BLaER1 treated with 17β-estradiol and CSF1 and Interleukin-3, amounts not matched to agents 10 nM and 100 nM (cell line): ENCODE data around the gene GGT6.

ENCODE experiments used
- H3K27ac ChIP-seq, 11 experiments: shearing (Covaris generic); formaldehyde crosslinking; 2 replicates each; pipeline ENCODE4 v1.8.1; 2022
- H3K27me3 ChIP-seq, 11 experiments: shearing (Covaris generic); formaldehyde crosslinking; 2 replicates each; pipeline ENCODE4 v1.8.1; 2022
- H3K36me3 ChIP-seq, 11 experiments: shearing (Covaris generic); formaldehyde crosslinking; 2 replicates each; pipeline ENCODE4 v1.8.1; 2022
- H3K4me1 ChIP-seq, 10 experiments: shearing (Covaris generic); formaldehyde crosslinking; 2 replicates each; pipeline ENCODE4 v1.8.1; 2022
- H3K4me2 ChIP-seq, 11 experiments: shearing (Covaris generic); formaldehyde crosslinking; 2 replicates each; pipeline ENCODE4 v1.8.1; 2022
- H3K4me3 ChIP-seq, 10 experiments: shearing (Covaris generic); formaldehyde crosslinking; 2 replicates each; pipeline ENCODE4 v1.8.1; 2022
- H3K9ac ChIP-seq, 11 experiments: shearing (Covaris generic); formaldehyde crosslinking; 2 replicates each; pipeline ENCODE4 v1.8.1; 2022
- H3K9me3 ChIP-seq, 11 experiments: shearing (Covaris generic); formaldehyde crosslinking; replicated peaks in 1 of 11; 2 replicates each; pipeline ENCODE4 v1.8.1; 2022
- H4K20me1 ChIP-seq, 11 experiments: shearing (Covaris generic); formaldehyde crosslinking; 2 replicates each; pipeline ENCODE4 v1.8.1; 2022
- Cebpa-rat ChIP-seq, 11 experiments: shearing (Covaris generic); IDR thresholded peaks; 2 replicates each; pipeline ENCODE4 v1.8.1; 2022

Gene GGT6

DNA sequence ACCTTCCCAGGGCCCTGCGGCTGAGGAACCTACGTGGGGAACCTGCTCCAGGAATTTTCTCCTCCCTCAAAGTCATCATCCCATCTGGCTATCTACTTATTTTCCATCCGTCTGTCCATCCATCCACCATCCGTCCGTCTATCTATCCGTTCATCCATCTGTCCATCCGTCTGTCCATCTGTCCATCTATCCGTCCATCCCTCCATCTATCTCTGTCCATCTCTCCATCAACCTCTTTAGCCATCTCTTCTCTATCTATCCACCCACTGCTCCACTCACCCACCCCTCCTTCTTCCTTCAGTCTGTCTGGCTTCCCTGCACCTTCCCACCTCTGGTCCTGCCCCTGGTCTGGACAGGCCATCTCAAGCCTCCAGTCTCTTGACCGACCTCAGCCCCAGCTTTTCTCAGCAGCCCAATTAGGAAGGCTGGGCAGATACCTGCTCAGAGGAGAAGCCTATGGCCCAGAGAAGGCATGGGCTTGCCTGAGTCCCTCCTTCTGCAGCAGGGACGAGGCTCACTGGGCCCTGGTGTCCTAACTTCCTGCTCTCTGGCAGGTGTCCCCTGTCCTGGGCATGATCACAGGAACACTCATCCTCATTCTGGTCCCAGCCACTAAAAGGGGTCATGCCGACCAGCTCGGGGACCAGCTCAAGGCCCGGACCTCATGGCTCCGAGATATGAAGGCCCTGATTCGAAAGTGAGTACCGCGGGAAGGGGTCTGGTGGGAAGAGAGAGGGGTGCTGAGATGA lies 28.2 kb downstream of the GGT6 start:
- TF ChIP-seq Cebpa-rat (IDR thresholded peaks at IDR 0.05) = no peak
- H3K27me3 ChIP-seq = no peaks in the 10 kb centered on the region; a peak in 1 of 22 replicates
- H3K4me3 ChIP-seq = peak overlapping the region in 3 of 10 experiments; percentile 2 to 24 (median 2); a peak in 1 of 20 replicates
- peaks cover 47 to 98% (median 89%) of the 10 kb centered on the region in 10 experiments for H3K4me1 ChIP-seq
- peaks cover 0 to 5% (median 2%) of the 10 kb centered on the region in 11 experiments; a peak in 8 of 22 replicates for H3K36me3 ChIP-seq
- H3K4me2 ChIP-seq = peak overlapping the region; percentile 51 to 92 (median 83)
- no peaks in the 10 kb centered on the region for H3K9me3 ChIP-seq
- peak overlapping the region in 8 of 11 experiments; percentile 43 to 58 (median 47); a peak in 8 of 22 replicates for H3K9ac ChIP-seq
- H3K27ac ChIP-seq = peak overlapping the region in 6 of 11 experiments; percentile 27 to 65 (median 63); a peak in 9 of 22 replicates
- peaks cover 0 to 40% (median 9%) of the 10 kb centered on the region in 11 experiments; a peak in 17 of 22 replicates for H4K20me1 ChIP-seq

DNA sequence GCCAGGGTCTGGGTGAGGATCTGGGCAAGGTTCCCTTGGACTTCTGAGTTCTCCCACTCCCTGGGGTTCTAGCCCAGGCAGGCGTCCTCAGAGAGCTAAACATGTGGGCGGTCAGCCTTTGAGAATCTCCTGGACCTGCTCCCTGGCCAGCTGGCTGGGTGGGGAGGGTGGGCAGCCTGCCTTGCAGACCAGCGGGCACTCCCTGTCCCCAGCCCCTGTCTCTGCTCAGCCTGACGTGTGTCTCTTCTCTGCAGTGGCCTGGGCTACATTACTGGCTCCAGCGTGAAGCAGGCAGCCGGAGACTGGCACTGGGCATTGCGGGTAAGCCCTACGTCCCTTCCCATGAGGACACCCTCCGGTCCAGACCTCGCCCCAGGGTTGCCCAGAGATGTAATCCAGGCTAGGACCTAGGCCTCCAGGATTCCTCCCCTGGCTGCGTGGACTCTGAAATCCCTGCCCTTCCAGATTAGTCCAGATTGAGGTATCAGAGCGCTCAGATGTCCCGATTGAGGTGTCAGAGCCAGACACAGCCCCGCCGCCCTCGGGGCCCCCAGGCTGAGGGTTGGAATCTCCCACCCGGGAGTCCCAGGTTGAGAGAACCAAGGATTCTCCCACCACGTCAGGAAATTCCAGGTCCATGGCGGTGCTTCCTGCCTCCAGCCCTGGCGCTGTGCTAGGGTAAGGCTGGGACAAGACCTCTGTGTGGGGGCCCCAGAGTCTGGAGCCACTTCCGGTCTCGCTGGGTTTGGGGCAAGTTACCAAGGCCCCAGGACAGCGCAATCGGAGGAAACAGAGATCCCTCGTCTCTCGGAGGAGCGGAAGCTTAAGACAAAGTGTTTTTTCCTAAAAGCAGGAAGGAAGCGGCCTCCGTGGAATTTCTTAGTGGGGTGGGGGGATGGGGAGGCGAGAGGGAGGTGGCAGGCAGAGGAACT lies 29.3 kb downstream of the GGT6 start:
- no peaks in the 10 kb centered on the region; a peak in 1 of 22 replicates for H3K27me3 ChIP-seq
- peak overlapping the region; percentile 39 to 58 (median 46); a peak in 17 of 22 replicates for H3K9ac ChIP-seq
- peak overlapping the region in 3 of 10 experiments; percentile 2 to 24 (median 2); a peak in 1 of 20 replicates for H3K4me3 ChIP-seq
- TF ChIP-seq Cebpa-rat (IDR thresholded peaks at IDR 0.05) = no peak
- peaks cover 0 to 29% (median 0%) of the 10 kb centered on the region in 11 experiments; a peak in 6 of 22 replicates for H4K20me1 ChIP-seq
- peak overlapping the region; percentile 51 to 92 (median 83) for H3K4me2 ChIP-seq
- H3K9me3 ChIP-seq = no peaks in the 10 kb centered on the region
- no peaks in the 10 kb centered on the region; a peak in 1 of 22 replicates for H3K36me3 ChIP-seq
- peak overlapping the region in 10 of 11 experiments; percentile 27 to 65 (median 56); a peak in 16 of 22 replicates for H3K27ac ChIP-seq
- H3K4me1 ChIP-seq = peaks cover 36 to 88% (median 83%) of the 10 kb centered on the region in 10 experiments

DNA sequence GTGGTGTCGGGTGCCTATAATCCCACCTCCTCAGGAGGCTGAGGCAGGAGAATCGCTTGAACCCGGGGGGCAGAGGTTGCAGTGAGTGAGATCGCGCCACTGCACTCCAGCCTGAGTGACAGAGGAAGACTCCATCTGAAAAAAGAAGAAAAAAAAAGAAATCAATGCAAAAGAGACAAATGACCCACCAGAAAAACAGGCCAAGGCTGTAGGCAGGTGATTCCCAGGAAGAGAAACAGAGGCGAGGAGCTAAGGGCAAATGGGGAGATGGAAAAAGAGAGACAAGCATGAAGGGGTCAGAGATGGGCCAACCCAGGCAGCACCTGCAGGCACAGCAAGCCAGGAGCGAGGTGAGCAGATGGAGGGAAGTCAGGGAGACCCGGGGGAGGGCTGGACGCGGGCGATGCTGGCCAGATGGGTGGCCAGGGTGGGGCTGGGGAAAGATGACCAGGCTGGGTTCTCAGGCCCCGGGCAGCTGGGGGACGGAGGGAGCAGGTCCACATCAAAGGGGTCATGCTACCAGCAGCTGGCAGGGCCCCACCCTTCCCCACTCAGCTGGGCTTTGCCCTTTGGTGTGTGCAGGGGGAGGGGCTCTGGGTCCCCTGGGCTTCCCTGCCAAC lies 30.7 kb downstream of the GGT6 start:
- TF ChIP-seq Cebpa-rat (IDR thresholded peaks at IDR 0.05) = no peak
- Histone ChIP-seq H3K27ac (peak overlapping the region in 4 of 11 experiments; percentile 16 to 38 (median 32); a peak in 5 of 22 replicates), H3K36me3 (no peaks in the 10 kb centered on the region; a peak in 1 of 22 replicates), H3K27me3 (no peaks in the 10 kb centered on the region; a peak in 1 of 22 replicates), H3K4me2 (peak overlapping the region in 9 of 11 experiments; percentile 5 to 92 (median 36); a peak in 17 of 22 replicates), H3K9me3 (no peaks in the 10 kb centered on the region), H3K9ac (0 out of 22 replicates have a peak overlapping the region, but pooled peaks of 4 of the 11 experiments have one; percentile 0 to 22 (median 6)), H4K20me1 (peaks cover 0 to 16% (median 0%) of the 10 kb centered on the region in 11 experiments; a peak in 4 of 22 replicates), H3K4me3 (no peak overlapping the region), H3K4me1 (peaks cover 42 to 89% (median 81%) of the 10 kb centered on the region in 10 experiments)

DNA sequence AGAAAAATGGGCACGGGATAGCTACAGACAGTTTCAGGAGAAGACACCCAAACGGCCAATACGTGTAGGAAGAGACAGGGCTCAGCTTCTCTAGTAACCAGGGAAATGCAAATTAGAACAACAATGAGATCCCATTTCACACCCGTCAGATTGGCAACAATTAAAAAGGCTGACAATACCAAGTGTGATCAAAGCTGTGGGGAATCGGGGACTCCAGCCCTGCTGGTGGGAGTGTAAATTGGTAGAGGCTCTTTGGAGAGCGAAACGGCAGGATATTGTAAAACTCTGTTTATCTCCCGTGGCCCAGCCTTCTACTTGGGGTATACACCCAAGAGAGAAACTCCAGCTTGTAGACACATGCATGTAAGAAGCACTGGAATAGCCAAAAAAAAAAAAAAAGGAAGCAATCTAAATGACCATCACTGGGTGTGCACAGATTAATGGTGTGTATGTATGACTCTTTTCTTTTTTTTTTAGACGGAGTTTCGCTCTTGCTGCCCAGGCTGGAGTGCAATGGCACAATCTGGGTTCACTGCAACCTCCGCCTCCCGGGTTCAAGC lies 32.7 kb downstream of the GGT6 start:
- Histone ChIP-seq H3K4me1 (peaks cover 40 to 89% (median 83%) of the 10 kb centered on the region in 10 experiments), H3K36me3 (no peaks in the 10 kb centered on the region), H3K27ac (peak overlapping the region in 3 of 11 experiments; percentile 10 to 53 (median 34); a peak in 2 of 22 replicates)

DNA sequence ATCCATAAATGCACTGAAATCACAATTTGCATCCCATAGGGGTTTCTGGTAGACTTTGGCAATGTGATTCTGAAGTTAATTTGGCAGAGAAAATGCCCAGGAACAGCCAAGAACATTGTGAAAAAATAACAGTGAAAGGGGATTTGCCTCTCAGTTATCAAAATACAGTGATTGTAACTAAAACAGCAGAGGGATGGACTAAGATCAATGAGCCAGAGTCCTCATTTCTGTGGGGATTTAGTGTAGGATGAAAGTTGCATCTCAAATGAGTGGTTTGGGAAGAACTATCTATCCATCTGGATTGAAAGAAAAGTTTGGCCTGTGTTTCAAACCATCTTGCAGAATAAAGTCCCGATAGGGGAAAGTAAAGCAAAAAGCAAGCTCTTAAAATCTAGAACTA lies 33.2 kb downstream of the GGT6 start:
- peak overlapping the region in 4 of 11 experiments; percentile 22 to 53 (median 38); a peak in 4 of 22 replicates for H3K27ac ChIP-seq
- no peak overlapping the region; a peak in 1 of 22 replicates for H3K9ac ChIP-seq
- TF ChIP-seq Cebpa-rat (IDR thresholded peaks at IDR 0.05) = no peak
- no peaks in the 10 kb centered on the region; a peak in 1 of 22 replicates for H3K27me3 ChIP-seq
- H3K4me1 ChIP-seq = peaks cover 35 to 89% (median 84%) of the 10 kb centered on the region in 10 experiments
- no peaks in the 10 kb centered on the region for H3K36me3 ChIP-seq
- H3K4me2 ChIP-seq = peak overlapping the region in 4 of 11 experiments; percentile 6 to 31 (median 26); a peak in 4 of 22 replicates
- no peak overlapping the region for H3K4me3 ChIP-seq
- no peaks in the 10 kb centered on the region for H3K9me3 ChIP-seq
- H4K20me1 ChIP-seq = no peaks in the 10 kb centered on the region; a peak in 1 of 22 replicates

More for the DNA sequence above, 32.7 kb downstream of the GGT6 start:
- H3K9me3 ChIP-seq = no peaks in the 10 kb centered on the region
- H3K4me3 ChIP-seq = no peak overlapping the region
- peak overlapping the region in 7 of 11 experiments; percentile 6 to 42 (median 25); a peak in 8 of 22 replicates for H3K4me2 ChIP-seq
- no peak overlapping the region for H3K9ac ChIP-seq
- no peaks in the 10 kb centered on the region; a peak in 1 of 22 replicates for H4K20me1 ChIP-seq
- TF ChIP-seq Cebpa-rat (IDR thresholded peaks at IDR 0.05) = no peak
- H3K27me3 ChIP-seq = no peaks in the 10 kb centered on the region; a peak in 1 of 22 replicates

DNA sequence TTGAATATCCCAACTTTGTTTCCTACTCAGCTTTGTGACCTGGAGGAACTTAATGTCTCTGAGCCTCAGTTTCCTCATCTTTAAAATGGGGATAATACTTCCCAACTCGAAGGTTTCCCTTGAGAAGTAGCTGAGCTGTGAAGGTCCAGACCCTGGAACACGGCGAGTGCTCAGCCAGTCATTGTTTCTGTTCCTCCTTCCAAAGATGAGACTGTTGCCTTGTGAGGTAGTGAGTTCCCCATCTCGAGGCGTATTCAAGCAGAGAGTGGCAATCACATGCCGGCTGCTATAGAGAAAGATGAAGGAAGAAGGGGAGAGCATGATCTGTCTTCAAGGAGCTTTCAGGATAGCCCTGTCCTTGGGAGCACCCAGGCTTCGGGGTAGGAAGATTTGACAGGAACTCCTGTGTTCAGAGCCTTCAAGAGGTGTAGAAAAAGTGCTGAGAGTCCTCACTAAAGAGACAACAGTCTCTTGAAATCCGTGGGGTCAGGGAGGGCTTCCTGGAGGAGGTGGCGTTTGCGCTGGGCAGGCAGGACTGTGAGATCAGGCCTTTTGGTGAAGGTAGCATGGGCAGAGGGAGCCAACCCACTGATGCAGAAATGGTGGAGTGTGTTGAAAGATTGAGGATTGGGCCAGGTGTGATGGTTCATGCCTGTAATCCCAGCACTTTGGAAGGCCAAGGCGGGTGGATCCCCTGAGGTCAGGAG lies 34.5 kb downstream of the GGT6 start:
- Histone ChIP-seq H3K27ac (peak overlapping the region in 7 of 11 experiments; percentile 86 to 97 (median 94); a peak in 12 of 22 replicates), H4K20me1 (no peaks in the 10 kb centered on the region; a peak in 1 of 22 replicates), H3K9ac (peak overlapping the region in 3 of 11 experiments; percentile 70 to 85 (median 81); a peak in 2 of 22 replicates), H3K27me3 (no peaks in the 10 kb centered on the region; a peak in 1 of 22 replicates), H3K9me3 (no peaks in the 10 kb centered on the region), H3K4me3 (no peak overlapping the region), H3K4me1 (peaks cover 26 to 89% (median 84%) of the 10 kb centered on the region in 10 experiments), H3K36me3 (no peaks in the 10 kb centered on the region), H3K4me2 (peak overlapping the region in 2 of 11 experiments; percentile 33 to 44; a peak in 4 of 22 replicates)
- TF ChIP-seq Cebpa-rat (IDR thresholded peaks at IDR 0.05) = no peak

DNA sequence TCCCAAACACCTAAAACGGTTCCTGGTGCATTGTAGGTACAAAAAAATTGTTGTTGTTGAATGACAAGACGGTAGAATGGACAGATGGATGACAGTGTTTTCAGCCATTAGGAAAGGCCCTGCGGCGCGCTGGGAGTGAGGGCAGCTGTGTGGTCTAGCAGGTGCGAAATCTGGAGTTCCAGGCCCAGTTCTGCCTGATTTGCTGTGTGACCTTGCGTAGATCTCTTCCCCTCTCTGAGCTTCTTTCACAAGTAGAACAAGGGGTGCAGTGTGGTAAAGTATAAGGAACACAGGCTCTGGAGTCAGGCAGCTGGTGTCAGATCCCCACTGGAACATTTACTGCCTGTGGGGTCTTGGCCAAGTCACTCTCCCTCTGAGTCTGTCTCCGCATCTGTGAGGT lies 36.4 kb downstream of the GGT6 start:
- no peaks in the 10 kb centered on the region; a peak in 1 of 22 replicates for H3K27me3 ChIP-seq
- H3K4me1 ChIP-seq = peaks cover 41 to 94% (median 88%) of the 10 kb centered on the region in 10 experiments
- H3K9ac ChIP-seq = peak overlapping the region in 10 of 11 experiments; percentile 28 to 85 (median 78); a peak in 17 of 22 replicates
- TF ChIP-seq Cebpa-rat (IDR thresholded peaks at IDR 0.05) = no peak
- no peaks in the 10 kb centered on the region for H3K9me3 ChIP-seq
- peak overlapping the region in 5 of 10 experiments; percentile 0 to 57 (median 54); a peak in 5 of 20 replicates for H3K4me3 ChIP-seq
- peak overlapping the region in 9 of 11 experiments; percentile 58 to 97 (median 88); a peak in 18 of 22 replicates for H3K27ac ChIP-seq
- no peaks in the 10 kb centered on the region for H4K20me1 ChIP-seq
- H3K4me2 ChIP-seq = peak overlapping the region; percentile 57 to 99 (median 93); a peak in 21 of 22 replicates
- H3K36me3 ChIP-seq = no peaks in the 10 kb centered on the region
